Stimulated activated CD8-positive, alpha-beta memory T cell treated with anti-CD3 and anti-CD28 coated beads, Interleukin-15, amount 100 ng/mL, for 24 hours (primary cell): Measurements from ENCODE around the gene SYK.

Experiments used
- DNase-seq: peaks from one replicate; pipeline ENCODE4 v3.0.0-alpha.2; 2020; ENCODE audit warnings: low read depth

The SYK gene

DNA sequence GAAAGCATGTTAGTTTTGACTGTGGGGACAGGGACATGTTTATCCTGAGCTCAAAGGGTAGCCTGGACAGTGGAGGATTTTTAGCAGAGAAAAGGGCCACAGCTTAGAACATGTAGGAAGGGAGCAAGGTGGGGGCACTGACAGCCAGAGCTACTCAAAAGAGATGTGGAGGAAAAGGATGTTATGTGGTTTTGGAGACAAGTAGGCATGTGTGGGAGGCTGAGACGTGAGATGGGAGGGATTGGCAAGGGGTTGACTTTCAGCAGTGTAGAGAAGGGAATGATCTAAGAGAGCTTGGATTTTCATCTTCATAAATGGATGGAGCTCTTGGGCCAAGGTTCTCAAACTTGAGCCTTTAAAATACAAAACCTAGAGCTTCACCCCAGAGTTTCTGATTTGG, 24.0 kb downstream of the SYK start:
- no peak for DNase-seq

DNA sequence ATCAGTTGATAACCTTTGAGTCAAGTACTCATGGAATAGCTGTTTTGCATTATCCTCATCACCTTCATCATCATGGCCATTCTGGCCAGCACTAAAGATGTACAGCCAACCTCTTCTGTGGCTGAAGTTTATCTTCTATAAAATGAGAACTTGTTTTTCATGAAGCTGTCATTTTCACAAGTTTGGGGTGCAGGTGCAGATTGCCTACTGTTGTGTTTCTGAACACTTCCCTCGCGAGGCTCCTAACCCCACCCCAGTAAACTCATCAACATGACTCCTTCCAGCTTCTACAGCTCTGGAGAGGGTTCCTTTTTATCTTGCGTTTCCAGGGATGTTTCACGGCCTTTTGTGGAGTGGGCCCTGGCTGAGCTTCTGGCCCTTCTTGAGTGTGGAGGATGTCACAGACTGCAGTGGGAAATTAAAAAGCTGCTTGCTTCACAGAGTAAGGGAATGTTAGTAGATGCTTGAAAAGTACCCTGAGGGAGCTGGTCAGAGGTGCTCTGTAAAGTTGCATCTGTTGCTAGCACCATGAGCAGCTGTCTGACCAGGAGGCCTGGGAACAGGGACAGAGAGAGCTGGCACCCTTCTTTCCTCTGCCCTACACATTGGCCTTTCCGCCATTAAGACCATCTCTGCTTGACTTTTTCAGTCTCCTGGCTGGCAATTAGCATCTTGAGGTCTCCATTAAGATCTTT, 24.9 kb downstream of the SYK start:
- DNase-seq: no peak

DNA sequence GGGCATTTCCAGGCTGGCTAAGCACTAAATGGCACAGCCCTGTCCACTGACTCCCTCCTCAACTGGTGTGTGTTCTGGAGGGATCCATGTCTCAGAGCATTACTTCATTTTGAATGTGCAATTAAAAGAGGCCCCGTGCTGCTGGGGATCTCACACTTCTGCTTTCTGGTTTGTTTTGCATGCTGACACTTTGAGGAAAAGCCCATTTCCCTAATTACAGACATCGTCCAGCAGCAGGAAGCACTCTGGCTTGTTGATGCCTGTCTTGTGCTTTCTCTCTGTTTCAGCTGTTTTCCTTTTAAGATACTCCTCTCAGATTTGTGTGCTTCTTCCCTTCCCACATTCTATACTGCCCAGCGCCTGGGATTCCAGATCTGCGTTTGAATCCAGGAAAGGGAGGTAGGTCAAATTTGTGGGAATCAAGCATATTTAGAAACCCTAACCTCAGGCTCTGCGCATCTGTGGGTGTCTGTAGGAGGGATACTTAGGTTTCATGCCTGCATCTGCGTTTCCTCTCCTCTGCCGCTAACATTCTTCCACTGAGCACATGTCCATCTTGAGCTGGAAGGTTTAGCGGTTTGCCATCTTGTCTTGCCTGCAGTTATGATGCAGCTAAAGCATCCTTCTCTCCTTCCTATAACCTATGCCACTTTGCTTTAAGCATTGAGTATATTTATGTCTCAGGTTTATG, 25.7 kb downstream of the SYK start:
- no peak for DNase-seq

- no peak for DNase-seq
These were observed 28.4 kb downstream of the SYK start for GRCh38 chr9:90830051-90830450.

DNA sequence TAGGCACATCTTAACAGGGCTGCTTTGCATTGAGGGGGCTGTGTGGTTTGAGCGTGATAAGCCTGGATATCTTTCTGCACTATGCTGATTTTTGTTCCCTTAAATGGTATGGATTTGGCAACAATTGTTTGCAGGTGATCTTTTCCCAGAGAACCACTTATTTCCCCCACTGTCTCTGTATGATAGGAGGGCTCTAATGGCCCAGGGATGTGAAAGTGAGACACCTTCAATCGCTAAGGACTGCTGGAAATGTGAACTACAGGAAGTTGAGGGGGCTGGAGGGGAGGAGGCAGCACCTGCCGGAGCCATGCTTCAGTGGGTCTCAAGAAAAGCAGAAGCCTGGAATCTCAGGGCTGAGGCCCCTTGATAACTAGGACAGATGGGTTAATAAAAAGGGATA, 29.4 kb downstream of the SYK start:
- no peak for DNase-seq

GRCh38 chr9:90832261-90832660, 30.6 kb downstream of the SYK start:
- DNase-seq: no peak

- DNase-seq: no peak
These were observed 33.4 kb downstream of the SYK start for GRCh38 chr9:90834828-90835595.

- no peak for DNase-seq
These were observed 34.9 kb downstream of the SYK start for GRCh38 chr9:90836411-90837080.

- DNase-seq: no peak
These were observed 36.5 kb downstream of the SYK start for GRCh38 chr9:90838098-90838497.

DNA sequence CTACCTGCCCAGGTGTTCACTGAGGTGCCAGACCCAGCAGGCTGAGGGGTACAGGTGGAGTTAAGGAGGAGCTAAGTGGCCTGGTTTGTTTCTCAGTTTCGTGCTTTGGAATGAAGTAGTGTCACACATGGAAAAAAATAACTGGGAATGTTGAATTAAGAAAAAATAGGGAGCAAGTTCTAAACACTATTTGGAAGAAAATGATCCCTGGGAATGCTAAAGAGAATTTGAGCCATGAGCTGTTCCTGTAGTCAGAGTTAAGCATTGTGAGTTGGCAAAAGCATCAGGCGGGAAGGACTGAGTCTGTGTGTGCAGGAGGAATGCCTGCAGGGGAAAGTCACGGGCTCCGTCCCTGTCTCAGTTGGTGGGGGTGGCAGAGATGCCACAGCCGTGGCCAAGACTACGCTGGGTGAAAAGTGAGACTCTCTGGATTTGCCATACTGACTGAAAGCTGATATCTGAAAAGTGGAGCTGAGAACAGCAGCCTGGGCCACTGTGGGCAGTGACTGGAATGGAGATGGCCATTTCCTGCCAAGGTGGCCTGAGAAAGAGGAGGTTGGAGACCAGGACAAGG, 37.0 kb downstream of the SYK start:
- no peak for DNase-seq

GRCh38 chr9:90839183-90839728, 37.6 kb downstream of the SYK start:
- DNase-seq: no peak

GRCh38 chr9:90840696-90841095, 39.1 kb downstream of the SYK start:
- no peak for DNase-seq

- no peak for DNase-seq
These were observed 39.6 kb downstream of the SYK start for GRCh38 chr9:90841213-90841612.

- DNase-seq: no peak
These were observed 40.0 kb downstream of the SYK start for GRCh38 chr9:90841615-90842014.

DNA sequence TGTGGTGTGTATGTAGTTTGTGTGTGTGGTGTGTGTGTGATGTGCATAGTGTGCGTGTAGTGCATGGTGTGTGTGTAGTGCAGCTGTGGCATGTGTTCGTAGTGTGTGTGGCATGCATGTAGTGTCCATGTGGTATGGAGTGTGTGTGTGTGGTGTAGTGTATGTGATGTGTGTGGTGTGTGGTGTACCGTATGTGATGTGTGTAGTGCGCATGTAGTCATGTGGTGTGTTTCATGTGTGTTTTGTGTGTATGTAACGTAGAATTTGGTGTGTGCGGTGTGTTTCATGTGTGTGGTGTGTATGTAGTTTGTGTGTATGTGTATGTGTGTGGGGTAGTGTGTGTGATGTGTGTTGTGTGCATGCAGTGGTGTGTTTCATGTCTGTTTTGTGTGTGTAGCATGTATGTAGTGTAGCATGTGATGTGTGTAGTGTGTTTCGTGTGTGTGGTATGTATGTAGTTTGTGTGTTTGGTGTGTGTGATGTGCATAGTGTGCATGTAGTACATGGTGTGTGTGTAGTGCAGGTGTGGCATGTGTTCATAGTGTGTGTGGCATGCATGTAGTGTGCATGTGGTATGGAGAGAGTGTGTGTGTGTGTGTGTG, 40.7 kb downstream of the SYK start:
- no peak for DNase-seq

GRCh38 chr9:90842996-90843395, 41.4 kb downstream of the SYK start:
- no peak for DNase-seq

GRCh38 chr9:90843525-90843924, 41.9 kb downstream of the SYK start:
- no peak for DNase-seq

- DNase-seq: no peak
These were observed 42.7 kb downstream of the SYK start for GRCh38 chr9:90844326-90844725.

DNA sequence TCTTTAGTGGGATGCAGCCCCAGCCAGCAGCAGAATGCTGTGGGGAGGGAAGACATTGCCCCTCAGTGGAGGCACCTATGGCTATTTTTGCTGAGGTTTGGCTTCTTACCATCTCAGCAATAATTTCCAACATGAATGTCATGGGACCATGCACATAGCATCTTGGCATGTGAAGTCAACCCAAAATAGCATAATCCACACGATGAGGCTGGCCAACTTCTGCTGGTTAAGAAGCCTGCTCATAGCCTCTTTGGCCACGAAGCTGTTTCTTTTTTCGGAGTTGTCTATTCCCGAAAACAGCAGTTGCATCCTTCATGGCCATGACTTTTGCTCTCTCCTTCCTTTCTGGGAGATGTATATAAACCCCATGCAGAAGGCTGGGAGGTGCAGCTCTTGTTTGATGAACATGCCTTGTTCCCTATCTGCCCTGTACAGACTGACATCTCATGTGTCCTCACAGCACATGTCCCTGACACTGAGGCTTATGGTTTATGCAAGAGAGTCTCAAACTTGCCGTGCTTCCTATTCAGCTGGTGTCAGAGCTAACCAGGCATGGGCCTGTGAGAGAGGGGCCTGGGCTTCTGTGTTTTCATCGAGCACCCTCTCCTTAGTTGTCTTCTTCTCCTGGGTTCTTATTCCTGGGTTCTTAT, 45.3 kb downstream of the SYK start:
- DNase-seq: no peak

DNA sequence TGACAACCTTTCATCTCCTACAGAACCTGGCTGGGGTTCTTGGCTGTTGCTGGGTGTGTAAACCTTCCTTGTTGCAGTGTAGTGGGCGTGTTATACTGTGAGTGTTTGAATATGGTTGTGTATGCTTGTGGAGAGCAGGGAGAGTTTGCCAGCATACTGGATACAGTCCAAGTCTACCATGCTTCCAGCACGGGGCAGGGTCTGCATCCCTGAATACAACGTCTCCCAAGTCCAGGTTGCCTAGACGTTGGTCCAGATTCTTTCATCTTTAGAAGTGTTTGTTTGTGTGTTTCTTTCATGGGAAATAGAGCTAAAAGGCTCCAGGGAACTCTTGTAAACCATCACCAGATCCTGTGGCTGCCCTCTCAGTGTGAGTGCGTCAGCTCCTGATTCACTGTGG, 46.4 kb downstream of the SYK start:
- DNase-seq: no peak

DNA sequence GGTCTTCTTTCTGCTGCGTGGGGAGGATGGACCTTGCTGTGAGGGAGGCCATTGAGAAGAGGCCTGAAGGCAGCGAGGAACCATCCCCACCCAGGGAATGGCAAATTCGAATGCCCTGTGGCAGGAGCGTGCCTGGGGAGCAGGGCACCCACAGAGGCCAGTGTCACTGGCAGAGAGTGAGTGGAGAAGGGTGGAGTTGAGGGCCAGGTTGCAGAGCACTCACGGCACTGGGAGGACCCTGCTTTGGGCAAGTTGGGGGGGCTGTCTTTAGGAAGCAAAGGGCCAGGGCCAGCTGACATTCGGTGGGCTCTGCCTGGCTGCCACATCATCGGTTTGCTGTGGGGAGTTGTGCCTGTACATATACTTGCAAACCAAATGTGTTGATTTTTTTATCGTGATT, 47.2 kb downstream of the SYK start:
- no peak for DNase-seq
